ENCODE results near the gene PHLDB1.

PHLDB1 gene

GRCh38 chr11:118643142-118643994 is 36.0 kb downstream of the PHLDB1 start:
- H3K4me2 ChIP-seq (ENCODE audit: low read length): no peak overlapping the region
- H4K20me1 ChIP-seq (ENCODE audit: control insufficient read depth, insufficient read depth, low read depth, low read length): no peaks in the 10 kb centered on the region
- no peaks in the 10 kb centered on the region for H3K79me2 ChIP-seq (ENCODE audit: control insufficient read depth, low read length)
- H3F3A ChIP-seq (ENCODE audit: control insufficient read depth, insufficient read depth): no peaks in the 10 kb centered on the region
- no peaks in the 10 kb centered on the region for H3K9me2 ChIP-seq (replicated peaks; ENCODE audit: control insufficient read depth, low read length)
- no peaks in the 10 kb centered on the region for H3K4me1 ChIP-seq (ENCODE audit: control insufficient read depth, low read length)
- peaks cover 5% of the 10 kb centered on the region; the same call in 1 of the 2 replicates for H3K27me3 ChIP-seq (ENCODE audit: control insufficient read depth, low read length)
- no peaks in the 10 kb centered on the region for H3K9me3 ChIP-seq (ENCODE audit: control insufficient read depth, insufficient read depth, low read length)
- no peak overlapping the region for H3K4me3 ChIP-seq (ENCODE audit: low read length)
- TF ChIP-seq CTCF (IDR thresholded peaks at IDR 0.05; ENCODE audit: low read depth, low read length, poor library complexity, severe bottlenecking): no peak
- H3K36me3 ChIP-seq (ENCODE audit: control insufficient read depth, low read length): no peaks in the 10 kb centered on the region
- no peak overlapping the region for H3K27ac ChIP-seq (ENCODE audit: low read depth, low read length)

GRCh38 chr11:118643995-118644345 is 36.6 kb downstream of the PHLDB1 start:
- H3K36me3 ChIP-seq (ENCODE audit: control insufficient read depth, low read length): no peaks in the 10 kb centered on the region
- TF ChIP-seq EZH2phosphoT487 (IDR thresholded peaks at IDR 0.05; ENCODE audit: borderline replicate concordance, low read length) (no peak), CTCF (IDR thresholded peaks at IDR 0.05; ENCODE audit: low read depth, low read length, poor library complexity, severe bottlenecking) (no peak)
- H3K4me1 ChIP-seq (ENCODE audit: control insufficient read depth, low read length): no peaks in the 10 kb centered on the region
- H3K27me3 ChIP-seq (ENCODE audit: control insufficient read depth, low read length): peaks cover 11% of the 10 kb centered on the region; the same call in 1 of the 2 replicates
- H3K4me3 ChIP-seq (ENCODE audit: low read length): no peak overlapping the region
- no peaks in the 10 kb centered on the region for H3K9me3 ChIP-seq (ENCODE audit: control insufficient read depth, insufficient read depth, low read length)
- no peaks in the 10 kb centered on the region for H3K9me2 ChIP-seq (replicated peaks; ENCODE audit: control insufficient read depth, low read length)
- no peaks in the 10 kb centered on the region for H4K20me1 ChIP-seq (ENCODE audit: control insufficient read depth, insufficient read depth, low read depth, low read length)
- no peaks in the 10 kb centered on the region for H3F3A ChIP-seq (ENCODE audit: control insufficient read depth, insufficient read depth)
- H3K4me2 ChIP-seq (ENCODE audit: low read length): no peak overlapping the region
- no peak overlapping the region for H3K27ac ChIP-seq (ENCODE audit: low read depth, low read length)
- H3K79me2 ChIP-seq (ENCODE audit: control insufficient read depth, low read length): no peaks in the 10 kb centered on the region

- H3K79me2 ChIP-seq (ENCODE audit: control insufficient read depth, low read length): no peaks in the 10 kb centered on the region
- H3K4me3 ChIP-seq (ENCODE audit: low read length): no peak overlapping the region
- H3K9me2 ChIP-seq (replicated peaks; ENCODE audit: control insufficient read depth, low read length): no peaks in the 10 kb centered on the region
- no peaks in the 10 kb centered on the region for H3K9me3 ChIP-seq (ENCODE audit: control insufficient read depth, insufficient read depth, low read length)
- H3K27me3 ChIP-seq (ENCODE audit: control insufficient read depth, low read length): peaks cover 11% of the 10 kb centered on the region; the same call in 1 of the 2 replicates
- TF ChIP-seq EZH2phosphoT487 (IDR thresholded peaks at IDR 0.05; ENCODE audit: borderline replicate concordance, low read length) (no peak), CTCF (IDR thresholded peaks at IDR 0.05; ENCODE audit: low read depth, low read length, poor library complexity, severe bottlenecking) (no peak)
- no peaks in the 10 kb centered on the region for H3F3A ChIP-seq (ENCODE audit: control insufficient read depth, insufficient read depth)
- H3K4me2 ChIP-seq (ENCODE audit: low read length): no peak overlapping the region
- no peaks in the 10 kb centered on the region for H3K4me1 ChIP-seq (ENCODE audit: control insufficient read depth, low read length)
- H3K36me3 ChIP-seq (ENCODE audit: control insufficient read depth, low read length): no peaks in the 10 kb centered on the region
- no peak overlapping the region for H3K27ac ChIP-seq (ENCODE audit: low read depth, low read length)
- no peaks in the 10 kb centered on the region for H4K20me1 ChIP-seq (ENCODE audit: control insufficient read depth, insufficient read depth, low read depth, low read length)
Observed at GRCh38 chr11:118644496-118644895, 37.1 kb downstream of the PHLDB1 start.
